ENCODE data around the gene VGLL1.

Gene VGLL1

DNA sequence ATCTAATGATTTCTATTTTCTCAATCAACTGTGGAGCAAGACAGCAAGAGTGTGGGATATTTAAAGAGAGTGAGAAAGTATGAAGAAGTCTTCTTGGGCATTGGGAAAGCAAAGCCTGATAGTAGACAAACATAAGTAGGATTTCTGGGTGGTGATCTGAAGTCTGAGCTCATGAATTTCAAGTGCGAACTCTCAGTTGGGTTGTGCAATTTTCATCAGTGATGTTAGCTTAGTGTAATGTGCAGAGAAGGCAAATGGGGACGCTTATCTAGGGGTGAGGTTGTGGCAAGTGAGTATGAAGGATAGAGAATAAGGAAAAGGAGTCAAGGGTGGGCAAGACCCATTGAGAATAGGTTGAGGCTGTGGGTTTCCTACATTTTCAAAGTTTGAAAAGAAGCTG, 23.7 kb downstream of the VGLL1 start:
- no peaks in the 10 kb centered on the region for H3K36me3 ChIP-seq (ENCODE audit: control insufficient read depth, insufficient read depth, low read length)
- TF ChIP-seq, protein P1, sequence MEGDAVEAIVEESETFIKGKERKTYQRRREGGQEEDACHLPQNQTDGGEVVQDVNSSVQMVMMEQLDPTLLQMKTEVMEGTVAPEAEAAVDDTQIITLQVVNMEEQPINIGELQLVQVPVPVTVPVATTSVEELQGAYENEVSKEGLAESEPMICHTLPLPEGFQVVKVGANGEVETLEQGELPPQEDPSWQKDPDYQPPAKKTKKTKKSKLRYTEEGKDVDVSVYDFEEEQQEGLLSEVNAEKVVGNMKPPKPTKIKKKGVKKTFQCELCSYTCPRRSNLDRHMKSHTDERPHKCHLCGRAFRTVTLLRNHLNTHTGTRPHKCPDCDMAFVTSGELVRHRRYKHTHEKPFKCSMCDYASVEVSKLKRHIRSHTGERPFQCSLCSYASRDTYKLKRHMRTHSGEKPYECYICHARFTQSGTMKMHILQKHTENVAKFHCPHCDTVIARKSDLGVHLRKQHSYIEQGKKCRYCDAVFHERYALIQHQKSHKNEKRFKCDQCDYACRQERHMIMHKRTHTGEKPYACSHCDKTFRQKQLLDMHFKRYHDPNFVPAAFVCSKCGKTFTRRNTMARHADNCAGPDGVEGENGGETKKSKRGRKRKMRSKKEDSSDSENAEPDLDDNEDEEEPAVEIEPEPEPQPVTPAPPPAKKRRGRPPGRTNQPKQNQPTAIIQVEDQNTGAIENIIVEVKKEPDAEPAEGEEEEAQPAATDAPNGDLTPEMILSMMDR (IDR thresholded peaks at IDR 0.05; ENCODE audit: insufficient read depth, low read length, poor library complexity, severe bottlenecking): no peak
- no peaks in the 10 kb centered on the region; the same call in none of the 2 replicates for H3K27me3 ChIP-seq (replicated peaks; ENCODE audit: control insufficient read depth, insufficient read depth, low read length)
- no peak for DNase-seq (ENCODE audit: extremely low read depth, insufficient read length)
- no peak overlapping the region for H3K4me3 ChIP-seq (replicated peaks; ENCODE audit: low read depth, low read length)

DNA sequence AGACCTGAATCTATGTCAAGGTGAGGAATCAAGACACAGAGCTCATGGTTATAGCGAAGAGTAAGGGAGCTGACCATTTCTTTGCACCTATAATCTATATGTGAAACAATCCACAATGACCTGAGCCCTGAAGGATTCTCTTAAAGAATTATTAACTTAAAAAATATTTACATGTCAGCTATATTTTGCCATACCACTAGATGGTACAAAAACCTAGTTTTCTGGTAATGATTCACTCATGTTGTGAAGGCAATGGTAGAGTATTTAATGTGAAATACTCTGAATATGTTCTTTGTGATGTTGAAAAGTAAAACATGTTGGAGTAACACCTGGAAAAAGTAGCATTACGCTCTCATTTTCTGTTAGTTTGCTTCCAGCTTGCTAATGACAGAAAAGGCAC, 40.0 kb downstream of the VGLL1 start:
- no peak overlapping the region for H3K4me3 ChIP-seq (replicated peaks; ENCODE audit: low read depth, low read length)
- TF ChIP-seq, protein P1 (IDR thresholded peaks at IDR 0.05; ENCODE audit: insufficient read depth, low read length, poor library complexity, severe bottlenecking): peak; percentile 20
- no peak for DNase-seq (ENCODE audit: extremely low read depth, insufficient read length)
- H3K36me3 ChIP-seq (ENCODE audit: control insufficient read depth, insufficient read depth, low read length): no peaks in the 10 kb centered on the region
- no peaks in the 10 kb centered on the region for H3K27me3 ChIP-seq (replicated peaks; ENCODE audit: control insufficient read depth, insufficient read depth, low read length)

DNA sequence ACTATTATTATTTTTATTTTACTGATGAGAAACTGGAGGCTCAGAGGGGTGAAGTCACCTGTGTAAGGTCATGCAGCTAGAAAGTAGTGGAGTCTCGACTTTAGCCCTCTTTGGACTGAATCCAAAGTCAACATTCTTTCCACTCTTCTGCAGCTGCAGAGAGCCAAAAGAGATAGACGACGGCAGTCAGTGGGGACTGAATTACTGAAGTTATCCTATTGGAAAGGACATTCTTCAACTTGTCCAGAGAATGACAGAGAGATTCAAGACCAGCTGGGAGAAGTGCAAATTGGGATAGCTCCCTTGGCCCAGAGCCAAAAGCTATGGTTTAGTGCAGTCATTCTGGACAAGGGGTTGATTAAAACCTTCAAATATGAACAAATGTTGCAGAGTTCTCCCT, 42.5 kb downstream of the VGLL1 start:
- no peak for DNase-seq (ENCODE audit: extremely low read depth, insufficient read length)
- no peak overlapping the region for H3K4me3 ChIP-seq (replicated peaks; ENCODE audit: low read depth, low read length)
- H3K27me3 ChIP-seq (replicated peaks; ENCODE audit: control insufficient read depth, insufficient read depth, low read length): no peaks in the 10 kb centered on the region
- H3K36me3 ChIP-seq (ENCODE audit: control insufficient read depth, insufficient read depth, low read length): no peaks in the 10 kb centered on the region
- TF ChIP-seq, protein P1 (IDR thresholded peaks at IDR 0.05; ENCODE audit: insufficient read depth, low read length, poor library complexity, severe bottlenecking): no peak

DNA sequence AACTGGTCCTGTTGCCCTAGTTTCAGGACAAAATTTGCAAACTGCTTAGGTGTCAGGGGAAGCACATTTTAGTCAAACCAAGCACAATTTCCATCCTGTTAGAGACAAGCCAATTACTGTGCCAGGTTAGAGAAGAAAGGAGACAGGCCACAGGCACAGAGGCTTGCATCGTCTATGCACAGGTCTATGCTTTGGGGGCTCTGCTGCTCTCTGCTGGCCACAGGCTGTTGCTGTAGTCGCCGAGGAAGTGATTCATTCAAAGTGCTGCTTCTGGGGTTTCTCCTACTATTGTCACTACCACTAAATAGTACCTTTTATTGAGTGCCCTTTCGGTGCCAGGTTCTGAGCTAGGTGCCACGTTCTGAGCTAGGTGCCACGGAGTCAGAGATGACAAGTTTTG, 45.5 kb downstream of the VGLL1 start:
- no peaks in the 10 kb centered on the region for H3K27me3 ChIP-seq (replicated peaks; ENCODE audit: control insufficient read depth, insufficient read depth, low read length)
- no peak for DNase-seq (ENCODE audit: extremely low read depth, insufficient read length)
- no peaks in the 10 kb centered on the region for H3K36me3 ChIP-seq (ENCODE audit: control insufficient read depth, insufficient read depth, low read length)
- no peak overlapping the region for H3K4me3 ChIP-seq (replicated peaks; ENCODE audit: low read depth, low read length)
- TF ChIP-seq, protein P1 (IDR thresholded peaks at IDR 0.05; ENCODE audit: insufficient read depth, low read length, poor library complexity, severe bottlenecking): peak; percentile 81

DNA sequence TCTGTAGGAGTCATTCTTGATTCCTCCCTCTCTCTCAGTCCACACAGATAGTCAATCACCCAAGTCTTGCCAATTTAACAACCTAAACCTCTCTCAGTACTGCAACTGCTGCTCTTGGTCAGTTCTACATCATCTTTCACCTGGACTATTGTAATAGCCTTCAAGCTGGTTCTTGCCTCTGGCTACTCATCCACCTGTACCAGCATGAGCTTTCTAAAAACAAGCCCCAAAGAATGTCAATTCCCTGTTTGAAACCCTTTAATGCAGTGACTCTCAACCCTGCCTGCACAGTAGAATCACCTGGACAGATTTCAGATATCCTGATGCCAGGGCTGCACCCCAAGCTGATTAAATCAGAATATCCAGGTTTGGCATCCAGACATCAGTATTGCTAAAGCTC, 48.3 kb downstream of the VGLL1 start:
- Histone ChIP-seq H3K4me3 (replicated peaks; ENCODE audit: low read depth, low read length) (no peak overlapping the region), H3K36me3 (ENCODE audit: control insufficient read depth, insufficient read depth, low read length) (no peaks in the 10 kb centered on the region), H3K27me3 (replicated peaks; ENCODE audit: control insufficient read depth, insufficient read depth, low read length) (no peaks in the 10 kb centered on the region)
- DNase-seq (ENCODE audit: extremely low read depth, insufficient read length): no peak
- TF ChIP-seq, protein P1 (IDR thresholded peaks at IDR 0.05; ENCODE audit: insufficient read depth, low read length, poor library complexity, severe bottlenecking): no peak

DNA sequence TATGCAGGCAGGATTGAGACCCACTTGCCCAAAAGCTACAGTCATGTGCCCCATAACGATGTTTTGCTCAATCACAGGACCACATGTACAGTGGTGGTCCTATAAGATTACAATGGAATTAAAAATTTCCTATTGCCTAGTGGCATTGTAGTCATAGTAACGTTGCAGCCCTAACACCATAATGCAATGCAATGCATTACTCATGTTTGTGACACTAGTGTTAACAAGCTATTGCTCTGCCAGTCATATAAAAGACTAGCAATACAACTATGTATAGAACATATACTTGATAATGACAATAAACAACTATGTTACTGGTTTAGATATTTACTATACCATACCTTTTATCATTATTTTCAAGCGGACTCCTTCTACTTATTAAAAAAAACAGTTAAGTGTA, 50.6 kb downstream of the VGLL1 start:
- no peak overlapping the region for H3K4me3 ChIP-seq (replicated peaks; ENCODE audit: low read depth, low read length)
- no peak for DNase-seq (ENCODE audit: extremely low read depth, insufficient read length)
- TF ChIP-seq, protein P1 (IDR thresholded peaks at IDR 0.05; ENCODE audit: insufficient read depth, low read length, poor library complexity, severe bottlenecking): no peak
- no peaks in the 10 kb centered on the region for H3K36me3 ChIP-seq (ENCODE audit: control insufficient read depth, insufficient read depth, low read length)
- no peaks in the 10 kb centered on the region for H3K27me3 ChIP-seq (replicated peaks; ENCODE audit: control insufficient read depth, insufficient read depth, low read length)

Measured in GM06990 (cell line).